M059J (cell line): Measurements from ENCODE around the gene SIM1. TPM values are rescaled to one million over a fixed set of nuclear protein-coding genes. Genes with fewer than 3 reads are reported as not detected.

ENCODE experiments used
- DNase-seq: peaks from one replicate; pipeline ENCODE4 v3.0.0-alpha.2; 2012; ENCODE audit warnings: low read depth
- total RNA-seq: library from RNA; depleted of rRNA; stranded (reverse); fragments of >200 nt; shearing (Covaris generic); gene quantifications from 2 replicates; pipeline ENCODE4 v1.2.3, GENCODE V29; 2014

Gene SIM1
- total RNA-seq, 1 experiment from 2014 or later, result 7.8 TPM

DNA sequence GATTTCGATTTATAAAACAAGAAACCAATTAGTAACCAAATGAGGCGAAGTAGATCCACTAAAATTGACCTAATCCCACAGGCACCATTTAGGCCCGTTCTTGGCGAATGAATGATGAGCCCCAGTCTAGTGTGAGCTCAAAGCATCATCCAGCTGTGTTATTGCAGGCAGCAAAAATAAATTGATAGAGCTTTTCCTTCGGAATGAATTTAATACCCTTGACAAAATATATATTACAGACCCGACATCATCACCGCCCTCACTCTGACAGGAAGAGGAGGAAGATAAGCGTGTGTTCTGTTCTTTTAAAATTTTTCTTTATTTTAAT, 7.8 kb downstream of the SIM1 start:
- no peak for DNase-seq

DNA sequence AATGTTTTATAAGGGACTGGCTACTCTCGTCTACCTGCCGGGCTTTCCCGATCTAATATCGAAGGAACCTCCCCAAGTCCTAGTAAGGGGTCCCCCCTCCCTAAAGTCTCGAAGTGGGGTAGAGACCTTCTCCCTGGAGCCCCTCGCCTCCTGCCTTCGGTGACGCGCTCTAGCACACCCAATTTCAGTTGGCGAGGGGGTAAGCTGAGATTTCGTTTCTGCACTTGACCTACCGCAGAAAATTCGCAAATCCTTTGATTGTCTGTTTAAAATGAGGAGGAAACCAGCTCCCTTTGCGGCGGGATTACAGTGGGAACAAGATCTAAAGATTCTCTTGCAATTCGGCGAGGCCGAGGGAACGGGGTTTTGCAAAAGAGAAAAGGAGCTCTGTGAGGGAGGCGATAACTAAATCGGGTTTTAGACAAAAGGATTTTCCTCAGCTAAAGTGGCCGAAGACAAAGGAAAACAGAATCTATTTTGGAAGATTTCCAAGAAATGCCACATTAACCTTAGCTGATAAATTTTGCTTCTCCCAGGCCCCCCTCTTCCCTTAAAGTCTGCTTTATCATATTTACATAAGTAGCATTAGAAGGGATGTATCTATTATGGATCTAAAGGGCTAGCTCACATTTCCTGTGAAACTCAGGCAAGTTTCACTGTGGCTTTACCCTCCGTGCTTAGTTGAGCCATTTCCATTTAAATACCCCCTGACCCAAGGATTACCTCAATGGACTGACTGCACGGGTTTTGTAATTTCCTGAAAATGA, 8.4 kb downstream of the SIM1 start:
- no peak for DNase-seq

DNA sequence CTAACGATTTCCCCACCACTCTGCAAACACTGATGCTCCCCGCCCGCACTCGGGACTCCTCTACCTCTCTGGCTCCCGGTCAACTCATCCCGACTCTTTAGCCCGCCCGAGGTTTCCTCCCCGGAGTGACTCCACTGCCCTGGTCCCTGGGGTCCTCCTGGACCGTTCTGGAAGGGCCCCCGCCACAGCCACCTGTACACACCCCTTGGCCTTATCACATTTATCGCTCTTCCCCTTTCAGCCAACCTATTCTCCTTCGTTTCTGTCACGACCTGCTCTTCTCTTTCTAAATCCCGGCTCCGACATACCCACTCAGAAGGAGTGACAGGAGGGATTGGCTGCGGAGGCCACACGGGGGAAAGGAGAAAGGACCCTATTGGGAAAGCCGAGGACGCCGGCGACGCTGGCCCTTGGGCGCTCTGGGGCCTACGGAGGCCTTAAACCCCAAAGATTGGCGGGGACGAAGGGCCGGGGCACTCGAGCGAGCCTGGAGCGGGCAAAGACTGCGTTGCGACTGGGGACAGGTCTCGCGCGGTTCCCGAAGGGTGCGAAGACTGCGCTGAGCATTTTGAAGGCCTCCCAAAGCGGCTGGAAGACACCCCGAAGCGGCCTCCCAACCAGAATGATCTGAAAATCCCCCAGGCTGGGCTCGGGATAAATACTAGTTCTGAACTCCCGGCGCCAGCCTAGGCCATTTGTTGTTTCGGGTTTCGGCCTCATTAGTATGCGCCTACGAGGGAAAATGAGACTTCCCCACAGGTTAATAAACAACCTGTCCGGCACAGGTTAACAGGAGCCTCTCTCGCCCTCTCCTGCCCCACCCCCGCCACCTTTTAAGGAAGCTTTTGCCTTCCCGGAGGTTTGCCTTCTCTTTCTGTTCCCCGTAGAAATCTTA, 9.2 kb downstream of the SIM1 start:
- no peak for DNase-seq

DNA sequence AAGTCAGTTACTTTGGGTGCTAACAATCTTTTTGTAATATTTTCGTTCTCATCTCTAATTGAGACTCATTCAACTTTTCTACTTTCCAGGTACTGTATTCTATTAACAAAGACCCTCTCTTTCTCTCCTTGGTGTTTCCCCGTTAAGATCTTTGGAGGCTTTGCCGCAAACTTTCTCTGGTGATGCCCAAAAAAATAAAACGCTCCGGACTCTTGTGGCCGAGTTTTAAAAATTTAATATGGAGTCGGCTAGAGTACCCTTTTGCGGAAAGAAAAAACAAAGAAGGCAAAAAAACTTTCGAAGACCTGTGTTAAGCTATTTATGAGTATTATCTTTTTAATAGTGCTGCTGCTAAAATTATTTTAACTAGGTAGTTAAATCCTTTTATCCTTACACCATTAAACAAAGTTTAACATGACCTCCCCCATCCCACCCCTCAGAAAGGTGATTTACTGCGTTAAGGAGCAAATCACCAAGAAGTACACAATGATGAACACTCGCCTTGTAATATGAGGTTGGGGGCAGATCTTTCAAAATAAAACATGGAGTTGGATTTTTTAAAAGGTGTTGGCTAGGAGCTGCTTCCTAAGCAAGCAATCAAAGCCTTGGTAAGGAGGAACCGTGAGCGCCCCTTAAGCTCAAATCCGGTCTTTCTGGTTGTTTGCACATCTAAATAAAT, 10.0 kb downstream of the SIM1 start:
- no peak for DNase-seq

DNA sequence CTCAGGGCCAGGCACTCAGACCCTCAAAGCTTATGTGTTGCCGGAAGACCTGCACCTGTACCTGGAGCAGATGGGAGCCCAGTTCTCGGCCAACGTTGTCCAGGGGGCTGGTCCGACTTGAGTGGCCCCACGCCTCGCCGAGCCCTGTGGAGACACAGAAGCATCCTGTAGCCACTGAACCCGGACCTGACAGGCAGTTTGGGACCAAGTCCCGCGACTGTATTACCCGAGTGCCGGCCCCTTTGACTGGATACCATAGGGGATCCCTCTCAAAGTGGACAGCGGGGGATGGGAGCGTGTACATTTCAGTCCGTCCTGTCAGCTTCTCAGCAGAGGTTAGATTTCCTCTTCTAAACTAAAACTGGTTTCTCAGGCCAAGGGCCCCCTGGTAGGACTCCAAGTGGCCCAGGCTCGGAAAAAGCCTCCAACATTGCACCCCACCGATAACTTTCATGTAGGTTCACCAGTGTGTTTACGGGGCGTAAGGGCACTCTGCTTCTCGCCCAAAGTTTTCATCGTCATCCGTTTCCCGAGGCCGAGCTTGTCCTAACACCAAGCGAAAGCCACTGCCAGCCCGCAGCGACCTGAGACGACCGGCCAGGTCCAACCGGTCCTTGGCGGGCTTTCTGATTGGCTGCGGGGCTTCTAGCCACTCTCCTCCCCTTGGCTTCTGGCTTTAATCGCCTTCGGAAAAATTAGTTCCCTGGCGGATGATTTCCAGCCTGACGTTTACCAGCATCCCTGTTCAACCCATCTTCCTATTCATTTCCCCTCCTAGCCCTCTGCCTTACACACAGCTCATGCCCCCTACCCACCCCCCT, 10.8 kb downstream of the SIM1 start:
- peak; percentile 26 for DNase-seq

DNA sequence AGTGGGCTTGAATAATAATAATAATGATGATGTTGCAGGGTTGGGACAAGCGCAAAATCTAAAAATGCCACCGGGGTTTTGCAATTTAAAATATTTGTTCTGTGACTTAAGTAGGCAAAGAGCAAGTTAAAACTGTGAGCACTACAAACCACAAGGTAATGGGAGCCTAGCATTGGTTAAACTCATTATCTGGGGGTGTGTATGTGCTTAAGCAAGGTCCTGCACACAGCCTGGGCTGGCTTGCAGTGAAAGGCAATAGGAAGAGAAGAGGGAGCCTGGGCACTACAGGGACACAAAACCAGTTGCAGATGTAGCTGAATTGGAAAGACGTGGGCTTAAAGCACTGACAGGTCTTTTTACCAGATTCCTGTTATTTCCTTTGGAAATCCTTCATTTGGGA, 11.7 kb downstream of the SIM1 start:
- DNase-seq, result peak; percentile 18

DNA sequence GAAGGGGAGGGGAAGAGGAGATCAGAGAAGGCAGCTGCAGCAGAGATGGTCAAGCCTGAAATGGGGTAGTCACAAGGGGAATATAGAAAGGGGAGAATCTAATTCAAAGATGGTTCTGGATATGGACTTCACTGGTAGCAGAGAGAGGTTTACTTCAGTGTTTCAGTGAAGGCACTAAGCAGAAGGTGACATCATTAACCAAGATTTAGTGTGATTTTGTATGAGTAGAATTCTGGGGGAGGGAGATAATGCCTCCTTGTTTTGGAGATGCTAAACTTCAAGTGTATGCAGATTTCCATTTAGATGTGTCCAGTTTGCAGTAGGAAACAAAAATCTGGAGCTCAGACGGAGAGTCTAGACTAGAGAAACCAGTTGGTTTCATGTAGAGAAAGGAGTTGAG, 13.1 kb downstream of the SIM1 start:
- no peak for DNase-seq

DNA sequence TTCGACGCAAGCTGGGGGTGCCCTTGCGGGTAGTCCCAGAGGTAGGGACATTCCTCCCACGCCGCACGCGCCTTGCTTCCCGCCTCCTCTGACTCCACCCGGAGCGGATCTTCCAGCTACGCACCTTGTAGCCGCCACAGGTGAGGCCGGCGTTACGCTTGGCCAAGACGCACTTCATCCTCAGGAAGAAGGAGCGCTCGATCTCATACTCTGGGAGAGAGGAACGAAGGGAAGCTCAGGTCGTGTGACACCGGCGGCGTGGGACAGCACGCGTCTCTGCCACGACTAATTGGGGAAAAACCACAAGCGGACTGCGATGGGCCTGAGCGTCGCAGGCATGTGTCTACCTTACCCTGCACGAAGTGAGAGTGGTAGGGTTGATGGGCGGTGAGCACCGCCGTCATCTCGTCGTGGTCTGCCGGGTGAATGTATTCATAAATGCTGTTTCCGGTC, 15.5 kb downstream of the SIM1 start:
- no peak for DNase-seq

DNA sequence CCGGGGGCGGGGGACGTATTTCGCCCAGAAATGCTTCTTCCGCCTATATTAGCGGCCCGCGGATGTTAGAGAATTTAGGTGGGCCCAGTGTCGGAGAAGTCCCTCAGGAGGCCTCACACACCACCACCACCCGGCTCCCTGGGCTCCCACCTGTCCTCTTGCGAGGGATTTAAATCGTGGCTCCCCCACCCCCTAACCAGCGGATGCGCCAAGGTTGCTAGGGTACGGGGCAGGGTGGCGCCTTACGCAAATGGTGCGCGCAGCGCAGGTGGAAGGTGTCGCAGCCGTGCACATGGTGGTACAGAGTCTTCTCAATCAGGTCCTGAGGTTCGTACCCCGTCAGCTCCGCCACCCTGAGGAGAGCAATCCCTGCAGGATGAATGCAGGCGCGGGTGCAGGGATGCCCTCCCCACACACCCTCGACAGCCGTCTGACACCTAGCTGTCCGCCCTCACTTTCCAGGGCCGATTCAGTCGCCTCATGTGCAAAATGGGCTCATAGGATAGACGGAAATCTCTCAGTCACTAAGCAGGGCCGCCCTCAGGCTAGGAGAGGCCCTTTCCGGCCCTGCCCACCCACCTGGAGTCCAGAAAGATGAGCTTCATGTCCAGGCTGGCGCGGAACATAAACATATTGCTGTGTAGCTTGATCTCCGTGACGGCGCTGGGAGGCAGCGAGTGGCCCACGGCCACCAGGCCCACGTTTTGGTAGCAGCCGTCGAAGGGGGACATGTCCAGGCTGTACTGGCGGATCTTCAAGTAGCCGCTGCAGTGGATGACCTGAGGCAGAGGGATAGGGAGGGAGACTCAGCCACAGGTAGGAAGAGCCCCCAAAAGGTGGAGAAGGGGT, 16.6 kb downstream of the SIM1 start:
- no peak for DNase-seq

DNA sequence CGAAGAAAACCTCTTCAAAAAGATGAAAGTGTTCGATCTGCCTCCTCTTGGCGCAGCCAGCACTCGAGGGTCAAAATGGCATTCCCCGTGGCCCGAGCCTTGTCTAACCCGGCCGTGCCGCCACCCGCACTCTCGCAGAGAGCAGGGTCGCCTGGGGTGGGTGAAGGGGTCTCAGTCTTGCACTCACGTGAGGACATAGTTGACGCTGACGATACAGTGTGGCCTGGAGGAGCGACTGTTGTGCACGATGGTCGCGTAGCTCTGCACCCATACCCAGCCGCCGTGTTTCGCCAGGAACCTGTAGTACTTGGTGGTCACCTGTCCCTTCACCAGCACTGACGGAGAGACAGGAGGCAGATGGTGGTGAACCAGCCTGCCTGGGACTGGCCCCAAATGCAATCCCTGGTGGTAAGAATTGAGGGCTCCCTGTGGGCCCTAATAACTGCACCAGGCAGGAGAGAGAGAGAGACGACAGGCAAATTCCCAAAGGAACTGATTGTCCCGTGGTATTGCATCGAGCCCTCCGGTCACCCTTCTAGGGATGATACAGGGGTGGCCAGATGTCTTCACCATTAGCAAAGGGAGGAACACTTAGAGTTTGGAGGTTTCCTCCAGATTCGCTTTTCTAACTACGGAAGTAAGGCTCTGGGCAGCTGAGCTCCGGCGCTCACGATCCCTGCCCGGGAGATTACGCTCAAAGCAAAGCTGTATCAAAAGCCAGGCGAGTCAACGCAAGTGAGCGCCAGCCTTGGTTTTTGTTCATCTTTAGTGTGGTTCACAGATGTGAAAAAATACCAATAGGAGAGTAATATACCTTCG, 17.4 kb downstream of the SIM1 start:
- no peak for DNase-seq

DNA sequence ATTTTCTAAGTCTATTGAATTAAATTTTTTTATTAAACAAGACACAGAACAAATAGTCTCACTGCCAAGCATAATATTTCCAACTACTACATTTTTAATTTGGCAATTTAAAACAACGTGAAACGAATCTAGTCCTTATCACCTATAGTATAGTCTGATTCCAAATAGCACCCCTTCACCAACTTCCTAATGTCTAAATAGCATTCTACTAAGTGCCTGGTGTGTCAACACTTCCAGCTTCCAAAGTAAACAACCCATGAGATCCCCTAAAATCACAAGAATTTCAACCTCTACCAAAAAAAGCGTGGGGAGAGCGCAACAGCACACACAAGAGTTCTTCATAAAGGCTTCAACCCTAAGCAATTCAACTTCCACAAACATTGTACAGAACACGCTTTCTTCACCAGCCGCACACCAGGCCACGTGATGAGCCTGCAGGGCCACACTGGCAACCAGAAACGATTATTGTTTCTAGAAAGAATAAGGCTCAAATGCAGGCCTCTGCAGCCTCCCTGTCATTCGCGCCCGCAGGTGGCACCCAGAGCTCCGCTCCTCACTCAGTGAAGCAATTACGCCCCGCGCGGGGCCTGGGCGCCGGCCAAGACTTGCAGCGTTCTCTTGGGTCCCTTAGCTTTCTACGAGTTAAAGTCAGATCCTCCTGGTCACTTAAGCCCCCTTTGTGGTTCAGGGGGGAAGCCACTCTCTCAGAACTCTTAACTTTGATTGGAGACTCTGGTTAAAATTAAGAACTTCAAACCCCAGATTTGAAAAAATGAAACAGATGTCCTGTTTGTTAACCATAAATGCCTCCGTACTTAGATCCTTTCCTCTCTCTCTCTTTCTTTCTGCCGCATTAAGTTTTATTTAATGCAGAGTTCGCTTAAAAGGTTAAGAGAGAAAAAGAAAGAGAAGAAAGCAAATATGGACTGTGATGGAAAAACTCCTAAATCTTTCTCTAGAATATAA, 18.3 kb downstream of the SIM1 start:
- DNase-seq, result no peak

DNA sequence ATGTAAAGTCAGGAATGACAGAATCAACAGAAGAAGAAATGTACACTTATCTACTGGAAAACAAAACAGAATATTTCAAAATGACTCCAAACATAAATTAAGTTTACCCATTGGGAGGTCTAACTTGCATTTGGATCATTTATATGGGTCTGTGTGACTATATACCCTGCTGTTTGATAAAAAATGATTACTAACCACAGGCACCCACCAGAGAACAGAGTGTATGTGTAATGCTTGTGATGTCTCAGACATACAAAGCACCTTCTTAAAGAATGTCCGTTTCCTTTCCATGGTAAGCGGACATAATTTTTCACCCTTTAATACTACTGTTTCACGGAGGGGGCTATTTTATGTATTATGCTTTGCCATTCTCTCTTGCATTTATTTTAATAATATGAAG, 19.2 kb downstream of the SIM1 start:
- DNase-seq, result no peak

DNA sequence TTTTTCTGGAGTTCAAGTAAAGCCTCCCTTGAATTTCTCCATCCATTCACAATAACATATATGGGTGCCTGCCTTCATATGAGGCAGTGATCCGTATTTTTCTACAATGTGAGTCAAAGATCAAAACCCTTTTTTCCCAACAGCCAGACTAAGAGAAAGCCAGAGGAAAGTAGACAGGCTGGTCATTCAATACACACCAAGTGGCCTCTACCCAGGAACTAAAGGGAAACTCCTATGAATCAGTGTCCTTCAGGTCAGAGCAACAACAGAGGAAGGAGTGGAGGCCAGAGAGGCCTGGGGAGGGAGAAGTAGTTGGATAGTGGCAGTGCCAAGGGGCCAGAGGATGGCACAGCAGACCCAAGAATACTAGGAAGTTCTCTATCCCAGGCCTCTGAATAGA, 23.8 kb downstream of the SIM1 start:
- peak; percentile 20 for DNase-seq

DNA sequence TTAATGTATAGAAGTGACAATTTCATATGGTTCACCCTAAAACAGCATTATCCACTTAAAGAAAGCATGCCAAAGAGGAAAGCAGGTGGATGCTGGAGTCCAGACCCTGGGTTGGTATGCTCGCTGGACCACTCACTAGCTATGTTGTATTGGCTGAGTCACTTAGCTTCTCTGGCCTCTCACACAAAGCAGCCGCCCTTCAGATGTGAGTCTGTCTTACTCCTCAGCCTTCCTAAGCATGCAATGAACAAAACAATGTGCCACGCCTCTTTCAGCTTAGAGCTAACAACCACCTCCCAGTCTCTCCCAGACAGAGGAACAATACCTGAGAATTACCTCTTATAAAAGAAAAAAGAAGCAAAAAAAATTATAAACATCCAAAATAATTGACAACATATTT, 29.4 kb downstream of the SIM1 start:
- peak; percentile 82 for DNase-seq

DNA sequence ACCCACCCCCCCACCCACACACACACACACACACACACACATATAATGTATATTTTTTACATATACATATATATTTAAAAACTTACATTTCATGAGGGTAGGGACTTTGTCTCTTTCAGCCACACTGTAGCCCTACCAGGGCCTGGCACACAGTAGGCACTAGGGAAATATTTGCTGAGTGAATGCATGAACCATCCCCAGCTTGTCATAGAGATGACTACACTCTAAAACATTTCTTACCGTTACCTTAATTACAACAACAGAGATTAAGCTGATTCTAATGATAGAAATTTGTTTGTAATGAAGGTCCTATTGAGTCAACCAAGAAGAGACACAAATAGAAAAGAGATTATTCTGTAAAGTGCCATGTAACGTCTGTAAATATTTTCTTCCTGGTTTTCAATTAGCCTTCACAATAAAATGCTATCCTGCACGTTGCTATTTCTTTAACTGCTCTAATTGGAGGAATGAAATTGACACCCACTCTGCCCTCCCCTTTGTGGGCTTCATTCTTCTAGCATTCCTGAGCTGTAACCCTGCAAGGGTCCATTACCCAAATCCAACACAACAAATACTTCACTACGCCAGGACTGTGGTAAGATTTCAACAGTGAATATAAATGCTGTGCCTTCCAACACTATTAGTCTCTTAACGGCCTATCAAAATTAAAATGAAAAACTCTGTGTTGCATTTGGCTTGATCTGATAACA, 30.8 kb downstream of the SIM1 start:
- DNase-seq, result peak; percentile 56

DNA sequence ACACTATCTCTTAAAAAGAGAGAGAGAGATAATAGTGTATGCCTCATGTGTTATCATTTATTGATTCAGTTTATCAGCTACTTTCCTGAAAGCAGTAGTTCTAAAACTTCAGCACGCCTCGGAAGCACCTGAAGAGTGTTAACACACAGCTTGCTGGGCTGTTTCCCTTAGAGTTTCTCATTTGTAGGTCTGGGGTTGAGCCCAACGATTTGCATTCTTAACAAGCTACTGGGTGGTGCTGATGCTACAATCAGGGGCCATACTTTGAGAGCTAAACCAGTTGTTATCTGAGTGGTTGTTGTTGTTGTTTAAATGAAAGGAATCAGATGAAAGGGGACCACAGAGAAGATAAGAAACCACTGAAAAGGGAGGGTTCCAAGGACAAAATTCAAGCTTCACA, 32.6 kb downstream of the SIM1 start:
- DNase-seq, result no peak

DNA sequence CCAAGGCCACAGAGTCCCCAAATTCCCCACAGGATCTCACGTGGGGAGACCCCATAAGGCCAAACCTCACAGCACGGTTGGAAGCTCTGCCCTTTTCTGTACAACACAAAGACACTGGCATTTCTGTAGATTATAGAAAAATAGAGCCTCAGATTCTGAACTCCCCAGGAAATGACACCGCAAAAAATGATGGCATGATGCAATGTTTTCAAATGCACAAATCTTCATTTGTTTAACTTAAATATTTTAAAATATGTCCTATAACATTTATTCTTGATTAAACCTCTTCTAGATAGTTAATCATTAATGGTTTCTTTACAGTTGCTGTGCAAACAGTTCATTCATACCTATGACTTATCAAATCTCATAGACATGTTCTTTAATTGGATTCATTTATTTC, 33.8 kb downstream of the SIM1 start:
- no peak for DNase-seq

DNA sequence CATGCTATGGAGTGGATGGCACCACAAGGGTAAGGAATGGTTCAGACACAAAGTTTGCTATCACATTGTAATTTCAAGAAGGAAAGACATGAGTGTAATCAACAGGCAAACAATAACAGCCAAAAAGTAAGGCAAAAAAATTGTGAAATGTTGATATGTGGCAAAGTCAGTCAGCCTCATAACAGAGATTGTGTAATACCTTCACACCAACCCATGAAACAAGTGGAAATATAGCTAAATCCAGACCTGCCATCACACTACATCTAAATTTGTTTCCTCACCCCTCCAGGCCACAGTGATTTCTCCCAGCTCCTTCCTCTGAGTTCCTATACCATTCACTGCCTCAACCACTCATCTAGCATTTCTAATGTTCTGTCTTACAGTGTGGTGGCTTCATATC, 37.3 kb downstream of the SIM1 start:
- no peak for DNase-seq
